HepG2 (cell line): ENCODE data around the gene POLA2. TPM values are rescaled to one million over a fixed set of nuclear protein-coding genes. Genes with fewer than 3 reads are reported as not detected.

ENCODE experiments used
- ATAC-seq: fragments of 200-7000 bp; cut with Tn5 transposase; 3 replicates; pipeline ENCODE4 v1.9.1; 2020; ENCODE audit warnings: mild to moderate bottlenecking, moderate library complexity
- BruUV-seq: library from RNA; stranded (reverse); fragments of 400-500 nt; replicated peaks from 2 replicates; lab custom pipeline; 2021; lab: Mats Ljungman, UMichigan
- CTCF ChIA-PET: fragments of 300-600 bp; formaldehyde crosslinking; extraction: SDS; loops from one replicate; lab custom pipeline; 2021; ENCODE audit warnings: low total read pairs, inconsistent platforms, low intra/inter-chr PET ratio; lab: Yijun Ruan, JAX
- POLR2A ChIA-PET: fragments of 350-600 bp; sonication (Branson Sonifier 250); formaldehyde crosslinking; loops from one replicate; lab custom pipeline; 2020; ENCODE audit warnings: antibody characterized with exemption, inconsistent platforms; lab: Yijun Ruan, JAX
- DNase-seq: peaks from one replicate; pipeline ENCODE4 v3.0.0-alpha.2; 2015; ENCODE audit warnings: low spot score
- FAIRE-seq: peaks from 3 replicates; lab custom pipeline; 2011; peaks lifted over from hg19 to GRCh38; lab: Jason Lieb, UNC
- H2AFZ ChIP-seq: one replicate; pipeline ENCODE4 v1.6.1; 2011; ENCODE audit warnings: low read length, inconsistent platforms
- H3K27ac ChIP-seq: fragments of 300-600 bp; 3 replicates; pipeline ENCODE4 v1.8.0; 2011; ENCODE audit warnings: mixed run types, mild to moderate bottlenecking, mixed read lengths, low read length, inconsistent platforms; ENCODE audit not compliant: insufficient read depth; ENCODE audit errors: extremely low read length
- H3K27me3 ChIP-seq, 2 experiments: fragments of 200-600 bp in 1 of 2; 2 replicates in 1 of 2; 3 replicates in 1 of 2; pipeline versions ENCODE4 v1.6.0 to v1.8.0; 2011; ENCODE audit warnings: low read length in 2 of 2, mild to moderate bottlenecking in 2 of 2, moderate library complexity in 2 of 2, inconsistent platforms in 1 of 2; ENCODE audit not compliant: insufficient read depth in 2 of 2, control insufficient read depth in 1 of 2
- H3K36me3 ChIP-seq, 2 experiments: fragments of 200-600 bp in 1 of 2; replicated peaks in 1 of 2; 2 replicates in 1 of 2; 3 replicates in 1 of 2; pipeline versions ENCODE4 v1.5.1 to v1.8.0; 2011; ENCODE audit warnings: low read length in 2 of 2, inconsistent platforms in 1 of 2; ENCODE audit not compliant: insufficient read depth in 2 of 2, control insufficient read depth in 1 of 2
- H3K4me1 ChIP-seq: 2 replicates; pipeline ENCODE4 v1.5.1; 2012; ENCODE audit warnings: low read length, inconsistent platforms; ENCODE audit not compliant: insufficient read depth
- H3K4me2 ChIP-seq: 2 replicates; pipeline ENCODE4 v1.6.0; 2011; ENCODE audit warnings: low read depth, low read length, inconsistent platforms
- H3K4me3 ChIP-seq, 3 experiments: fragments of 200-600 bp in 1 of 3; sonication (generic), shearing (Covaris generic) in 1 of 3; replicated peaks in 1 of 3; 2 replicates each; pipeline ENCODE4 v1.5.1; 2011 to 2016; ENCODE audit warnings: low read length in 3 of 3, inconsistent platforms in 2 of 3, low read depth in 2 of 3, mild to moderate bottlenecking in 2 of 3, control low read depth in 1 of 3, mixed read lengths in 1 of 3; ENCODE audit not compliant: insufficient read depth in 1 of 3
- H3K79me2 ChIP-seq: one replicate; pipeline ENCODE4 v1.6.1; 2011; ENCODE audit warnings: low read length, inconsistent platforms; ENCODE audit not compliant: insufficient read depth
- H3K9ac ChIP-seq: 2 replicates; pipeline ENCODE4 v1.6.0; 2011; ENCODE audit warnings: mild to moderate bottlenecking, low read depth, low read length, inconsistent platforms; ENCODE audit not compliant: insufficient read depth
- H3K9me3 ChIP-seq: 2 replicates; pipeline ENCODE4 v1.5.1; 2012; ENCODE audit warnings: mild to moderate bottlenecking, low read length
- H4K20me1 ChIP-seq: 2 replicates; pipeline ENCODE4 v1.6.0; 2011; ENCODE audit warnings: inconsistent platforms, mild to moderate bottlenecking, low read length, moderate library complexity; ENCODE audit not compliant: insufficient read depth
- BORCS8-MEF2B ChIP-seq: sonication (generic); formaldehyde crosslinking; IDR thresholded peaks from 2 replicates; pipeline ENCODE4 v1.8.0; 2022; ENCODE audit warnings: mild to moderate bottlenecking, missing genetic modification reagents
- NFYB ChIP-seq: sonication (generic); formaldehyde crosslinking; IDR thresholded peaks from 2 replicates; pipeline ENCODE4 v1.4.0; 2020; ENCODE audit warnings: missing genetic modification reagents
- PITX1 ChIP-seq: sonication (generic); formaldehyde crosslinking; IDR thresholded peaks from 2 replicates; pipeline ENCODE4 v1.5.1; 2020; ENCODE audit warnings: mild to moderate bottlenecking, missing genetic modification reagents
- ZMYM3 ChIP-seq: sonication (generic); formaldehyde crosslinking; IDR thresholded peaks from 2 replicates; pipeline ENCODE4 v1.5.1; 2020; ENCODE audit warnings: mild to moderate bottlenecking, missing genetic modification reagents
- ZNF235 ChIP-seq: sonication (generic); formaldehyde crosslinking; IDR thresholded peaks from 2 replicates; pipeline ENCODE4 v1.8.1; 2023; ENCODE audit warnings: mild to moderate bottlenecking, missing genetic modification reagents, borderline replicate concordance
- ZNF329 ChIP-seq: sonication (generic); formaldehyde crosslinking; IDR thresholded peaks from 2 replicates; pipeline ENCODE4 v1.9.0; 2021; ENCODE audit warnings: low read depth, mild to moderate bottlenecking, missing genetic modification reagents
- WGBS: methylation state at CpG from one replicate; pipeline ENCODE4 v1.1.6; 2017; ENCODE audit warnings: low lambda C conversion rate; 5-methylcytosine and 5-hydroxymethylcytosine counted together
- in situ Hi-C: cut with HindIII; loops from 2 replicates; pipeline ENCODE4 v1.10.0; 2017; ENCODE audit warnings: low pct_unique_long_range_greater_than_20kb; ENCODE audit not compliant: extremely low pct_ligation_motif_present
- intact Hi-C: fragments of 100-400 bp; cut with micrococcal nuclease; formaldehyde crosslinking; loops from one replicate; pipeline ENCODE4 v1.10.0; 2022; ENCODE audit not compliant: unreplicated experiment
- polyA plus RNA-seq, 8 experiments: library from polyadenylated mRNA; depleted of rRNA in 3 of 8; stranded (reverse) in 7 of 8; unstranded in 1 of 8; fragments of >200 nt; fragmentation: Illumina TruSeq in 4 of 8; extraction: Trizol in 4 of 8; gene quantifications; 2 replicates each; pipeline versions ENCODE4 v1.2.1 to v1.2.3, GENCODE V29; 2011 to 2016; ENCODE audit warnings: low read depth in 4 of 8, missing spikeins in 1 of 8, mixed read lengths in 1 of 8; ENCODE audit not compliant: insufficient read depth in 1 of 8
- total RNA-seq, 5 experiments: library from RNA; depleted of rRNA; stranded (reverse); fragments of >200 nt; fragmentation: Illumina TruSeq; extraction: Trizol; gene quantifications; 2 replicates each; pipeline ENCODE4 v1.2.3, GENCODE V29; 2016; ENCODE audit warnings: low read depth in 1 of 5
- TF ChIP-seq, protein P1 (sequence below): sonication (generic); formaldehyde crosslinking; IDR thresholded peaks from 2 replicates; pipeline ENCODE4 v1.4.0; 2020; ENCODE audit warnings: missing genetic modification reagents

POLA2 gene
- total and polyA plus RNA-seq, 2 of the 13 experiments (the other 11 are each of a cell fraction or from before 2014, with no cell fraction given): 9.7 to 15.6 TPM

DNA sequence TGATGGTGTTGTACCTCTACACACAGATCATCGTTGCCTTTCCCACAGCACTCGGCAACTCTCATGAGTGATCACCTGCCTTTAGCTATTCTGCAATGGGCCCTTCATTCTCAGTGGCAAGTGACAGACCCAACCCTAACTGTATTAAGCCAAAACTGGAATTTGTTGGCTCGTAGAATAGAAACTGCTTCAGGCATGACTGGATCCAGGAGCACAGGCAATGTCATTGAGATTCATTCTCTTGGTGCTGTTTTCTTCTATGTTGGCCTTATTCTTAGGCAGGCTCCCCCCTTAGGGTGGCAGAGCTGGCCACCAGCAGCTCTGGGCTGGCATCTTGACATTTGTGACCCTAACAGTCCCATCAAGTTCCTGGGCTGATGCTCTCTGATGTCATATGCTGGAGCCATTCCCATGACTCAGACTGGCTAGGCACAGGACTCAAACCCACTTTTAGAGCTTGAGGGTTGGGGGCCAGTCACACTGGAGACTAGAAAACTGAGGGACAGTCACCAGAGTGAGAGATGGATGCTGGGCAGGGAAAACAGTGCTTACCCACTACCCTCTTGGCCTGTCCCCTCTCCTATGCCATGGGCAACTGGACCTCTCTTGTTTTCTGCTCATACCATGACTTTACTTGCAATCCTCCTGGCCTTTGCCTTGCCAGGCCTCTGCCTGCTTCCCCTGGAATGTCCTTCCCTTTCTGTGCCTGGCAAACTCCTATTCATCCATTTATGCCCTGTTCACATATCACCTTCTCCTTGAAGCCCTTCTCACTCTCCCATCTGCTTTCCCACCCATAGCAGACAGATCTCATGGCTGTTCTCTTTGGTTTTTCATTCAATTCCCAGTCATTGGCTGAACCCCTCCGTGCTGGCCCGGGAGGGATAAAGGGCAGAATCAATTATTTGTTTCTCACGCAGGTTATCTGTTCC, 45.8 kb downstream of the POLA2 start:
- no peak overlapping the region; the same call in 1 of the 2 replicates for H3K9ac ChIP-seq
- no peak overlapping the region for H2AFZ ChIP-seq
- FAIRE-seq: no peak
- peak overlapping the region; percentile 25; the same call in 1 of the 2 replicates for H3K4me2 ChIP-seq
- in situ Hi-C loops (no loop called here), intact Hi-C loops (no loop called here)
- POLR2A ChIA-PET: interaction anchor here (1.1 to 4.3 kb wide), 6 partner anchors 8 to 32 kb away, joined by 3 to 61 read pairs (median 14); partner anchors contain the start of genes CDC42EP2 and DPF2
- no peak overlapping the region for H3K27ac ChIP-seq
- no peaks in the 10 kb centered on the region for H3K79me2 ChIP-seq
- no peak for ATAC-seq
- no peaks in the 10 kb centered on the region for H3K27me3 ChIP-seq
- H3K4me3 ChIP-seq: no peak overlapping the region
- H3K36me3 ChIP-seq: no peaks in the 10 kb centered on the region; a peak in 1 of 5 replicates
- H4K20me1 ChIP-seq: no peaks in the 10 kb centered on the region
- DNase-seq: no peak
- BruUV-seq: no TSS peak
- no peaks in the 10 kb centered on the region for H3K9me3 ChIP-seq
- WGBS: 64% methylated on average over 6 of the region's 6 CpGs
- H3K4me1 ChIP-seq: peaks cover 76% of the 10 kb centered on the region
- TF ChIP-seq ZNF235 (CRISPR knock-in tag) (no peak), ZNF329 (CRISPR knock-in tag) (peak; percentile 99), NFYB (CRISPR knock-in tag) (no peak), BORCS8-MEF2B (CRISPR knock-in tag) (0 out of 2 replicates have a peak, but pooled peaks have one; percentile 33), ZMYM3 (0 out of 2 replicates have a peak, but pooled peaks have one; percentile 42), PITX1 (CRISPR knock-in tag) (no peak)
- TF ChIP-seq, protein P1, sequence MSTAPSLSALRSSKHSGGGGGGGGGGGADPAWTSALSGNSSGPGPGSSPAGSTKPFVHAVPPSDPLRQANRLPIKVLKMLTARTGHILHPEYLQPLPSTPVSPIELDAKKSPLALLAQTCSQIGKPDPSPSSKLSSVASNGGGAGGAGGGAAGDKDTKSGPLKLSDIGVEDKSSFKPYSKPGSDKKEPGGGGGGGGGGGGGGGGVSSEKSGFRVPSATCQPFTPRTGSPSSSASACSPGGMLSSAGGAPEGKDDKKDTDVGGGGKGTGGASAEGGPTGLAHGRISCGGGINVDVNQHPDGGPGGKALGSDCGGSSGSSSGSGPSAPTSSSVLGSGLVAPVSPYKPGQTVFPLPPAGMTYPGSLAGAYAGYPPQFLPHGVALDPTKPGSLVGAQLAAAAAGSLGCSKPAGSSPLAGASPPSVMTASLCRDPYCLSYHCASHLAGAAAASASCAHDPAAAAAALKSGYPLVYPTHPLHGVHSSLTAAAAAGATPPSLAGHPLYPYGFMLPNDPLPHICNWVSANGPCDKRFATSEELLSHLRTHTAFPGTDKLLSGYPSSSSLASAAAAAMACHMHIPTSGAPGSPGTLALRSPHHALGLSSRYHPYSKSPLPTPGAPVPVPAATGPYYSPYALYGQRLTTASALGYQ (CRISPR knock-in tag): no peak
- TF ChIP-seq, all 625 proteins: peak for 3
- CTCF ChIA-PET: no interaction called here
